Left lung (tissue), 10 donors: ENCODE data around the gene ELF5. TPM values are rescaled to one million over a fixed set of nuclear protein-coding genes. Genes with fewer than 3 reads are reported as not detected.

Experiments used
- ATAC-seq: fragments of 200-7000 bp; cut with Tn5 transposase; one replicate; pipeline ENCODE4 v1.9.1; 2020; ENCODE audit warnings: moderate library complexity
- DNase-seq, 4 donors: peaks; one replicate each; pipeline ENCODE4 v3.0.0-alpha.2; 2013 to 2020
- H3K27ac ChIP-seq, 2 donors: fragments of 200-600 bp; sonication (generic) in 1 of 2; one replicate each; pipeline versions ENCODE4 v1.5.0 to v1.8.0; 2020 to 2021
- H3K27me3 ChIP-seq, 2 donors: fragments of 200-600 bp; sonication (generic) in 1 of 2; one replicate each; pipeline versions ENCODE4 v1.5.0 to v1.8.0; 2020 to 2021
- H3K36me3 ChIP-seq, 2 donors: fragments of 200-600 bp; sonication (generic) in 1 of 2; one replicate each; pipeline versions ENCODE4 v1.5.0 to v1.8.0; 2020 to 2021
- H3K4me1 ChIP-seq, 2 donors: fragments of 200-600 bp; one replicate each; pipeline ENCODE4 v1.8.0; 2021
- H3K4me3 ChIP-seq, 2 donors: fragments of 200-600 bp; sonication (generic) in 1 of 2; one replicate each; pipeline versions ENCODE4 v1.5.0 to v1.8.0; 2020 to 2021; ENCODE audit warnings: mild to moderate bottlenecking in 1 of 2
- H3K9me3 ChIP-seq, 2 donors: fragments of 200-600 bp; sonication (generic) in 1 of 2; one replicate each; pipeline versions ENCODE4 v1.5.0 to v1.8.0; 2020 to 2021
- CTCF ChIP-seq, 2 donors: fragments of 200-600 bp; sonication (generic) in 1 of 2; IDR thresholded peaks; one replicate each; pipeline versions ENCODE4 v1.5.0 to v1.8.0; 2021; ENCODE audit warnings: antibody characterized with exemption in 2 of 2
- intact Hi-C, 2 donors: fragments of 100-400 bp; cut with DNase I; formaldehyde crosslinking; loops; one replicate each; pipeline versions ENCODE4 v1.11.2 to v1.14.2; 2022
- polyA plus RNA-seq, 6 donors: library from polyadenylated mRNA; unstranded; fragments of 120-200 nt; gene quantifications; one replicate each; pipeline ENCODE4 v1.2.1, GENCODE V29; 2013; ENCODE audit not compliant: insufficient read length in 6 of 6
- total RNA-seq, 2 donors: library from RNA; stranded (reverse); fragmentation: NEBNext Ultra II Directional; extraction: Animal tissue kit (Norgen Biotek cat#: 25700); gene quantifications; one replicate each; pipeline ENCODE4 v1.2.1, GENCODE V29; 2021
- donor health status: DM: no; HTN: yes; CAD: no.
- donor health status: DM: no; HTN: no; CAD: no.

The ELF5 gene
- total and polyA plus RNA-seq, 8 donors: 5.1 to 41.7 (median 28.4) TPM

- H3K27ac ChIP-seq: no peak overlapping the region
- TF ChIP-seq CTCF (IDR thresholded peaks at IDR 0.05): no peak
- H3K4me3 ChIP-seq: no peak overlapping the region
- ATAC-seq (no peak), DNase-seq (no peak)
- H3K4me1 ChIP-seq: no peaks in the 10 kb centered on the region
- intact Hi-C loops: no loop called here
- H3K27me3 ChIP-seq: no peaks in the 10 kb centered on the region
- no peaks in the 10 kb centered on the region for H3K36me3 ChIP-seq
- no peaks in the 10 kb centered on the region for H3K9me3 ChIP-seq
Observed at GRCh38 chr11:34525098-34525497, 11.5 kb upstream of the ELF5 start.

DNA sequence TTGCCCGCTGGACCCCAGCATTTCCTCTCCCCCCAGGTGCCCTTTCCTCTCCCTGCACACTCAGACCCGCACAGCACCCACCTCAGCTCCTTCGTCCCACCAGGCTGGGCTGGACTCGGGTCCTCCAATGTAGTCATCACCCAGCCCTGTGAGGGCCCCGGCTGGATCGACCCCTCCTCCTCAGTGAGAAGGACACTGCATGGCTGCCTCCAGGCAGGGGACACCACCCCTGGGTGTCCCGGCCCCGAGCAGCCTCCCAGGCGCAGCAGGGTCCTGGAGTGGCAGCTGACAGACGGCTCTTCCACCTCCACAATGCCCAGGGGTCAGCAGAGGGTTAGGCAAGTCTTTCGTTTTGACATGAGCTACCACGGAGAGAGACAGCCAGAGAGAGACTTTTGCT, 11.1 kb upstream of the ELF5 start:
- Histone ChIP-seq H3K27ac (no peak overlapping the region), H3K9me3 (no peaks in the 10 kb centered on the region), H3K27me3 (no peaks in the 10 kb centered on the region), H3K4me3 (no peak overlapping the region), H3K4me1 (no peaks in the 10 kb centered on the region), H3K36me3 (no peaks in the 10 kb centered on the region)
- ATAC-seq (no peak), DNase-seq (no peak)
- intact Hi-C loops: no loop called here
- no peak for TF ChIP-seq CTCF (IDR thresholded peaks at IDR 0.05)

GRCh38 chr11:34523053-34523452, 9.5 kb upstream of the ELF5 start:
- no peaks in the 10 kb centered on the region for H3K27me3 ChIP-seq
- H3K27ac ChIP-seq: no peak overlapping the region
- no peak overlapping the region for H3K4me3 ChIP-seq
- H3K4me1 ChIP-seq: no peaks in the 10 kb centered on the region
- intact Hi-C loops: no loop called here
- no peak for TF ChIP-seq CTCF (IDR thresholded peaks at IDR 0.05)
- no peaks in the 10 kb centered on the region for H3K9me3 ChIP-seq
- H3K36me3 ChIP-seq: no peaks in the 10 kb centered on the region
- DNase-seq: no peak
- ATAC-seq: no peak

DNA sequence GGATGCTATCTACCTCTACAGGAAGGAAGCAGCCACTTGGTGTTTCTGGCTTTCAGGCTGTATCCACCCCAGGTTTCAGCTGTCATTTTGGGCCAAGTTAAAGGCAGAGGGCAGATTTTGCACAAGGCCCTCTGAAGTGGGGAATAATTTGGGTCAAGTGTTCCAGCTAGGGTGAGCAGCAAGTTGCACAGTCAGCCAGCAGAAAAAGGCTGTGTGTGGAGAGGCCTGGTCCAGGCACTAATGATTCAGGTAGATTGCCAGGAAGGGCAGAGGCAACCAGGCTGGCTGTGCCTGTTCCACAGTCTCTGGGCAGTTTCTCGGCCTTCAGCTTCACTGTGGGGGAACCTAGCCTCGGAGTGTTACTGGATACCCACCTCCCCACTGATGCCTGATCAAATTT, 8.6 kb upstream of the ELF5 start:
- no peak for DNase-seq
- H3K27ac ChIP-seq: no peak overlapping the region
- H3K36me3 ChIP-seq: no peaks in the 10 kb centered on the region
- no peaks in the 10 kb centered on the region for H3K4me1 ChIP-seq
- H3K27me3 ChIP-seq: no peaks in the 10 kb centered on the region
- no peaks in the 10 kb centered on the region for H3K9me3 ChIP-seq
- ATAC-seq: peak; percentile 80
- intact Hi-C loops: no loop called here
- H3K4me3 ChIP-seq: no peak overlapping the region
- no peak for TF ChIP-seq CTCF (IDR thresholded peaks at IDR 0.05)

GRCh38 chr11:34521265-34521664, 7.7 kb upstream of the ELF5 start:
- Histone ChIP-seq H3K4me3 (no peak overlapping the region), H3K27me3 (no peaks in the 10 kb centered on the region), H3K36me3 (no peaks in the 10 kb centered on the region), H3K4me1 (no peaks in the 10 kb centered on the region), H3K27ac (no peak overlapping the region), H3K9me3 (no peaks in the 10 kb centered on the region)
- no peak for DNase-seq
- no peak for ATAC-seq
- intact Hi-C loops: no loop called here
- TF ChIP-seq CTCF (IDR thresholded peaks at IDR 0.05): no peak
